ENCODE data around the gene KANSL1L.

DNA sequence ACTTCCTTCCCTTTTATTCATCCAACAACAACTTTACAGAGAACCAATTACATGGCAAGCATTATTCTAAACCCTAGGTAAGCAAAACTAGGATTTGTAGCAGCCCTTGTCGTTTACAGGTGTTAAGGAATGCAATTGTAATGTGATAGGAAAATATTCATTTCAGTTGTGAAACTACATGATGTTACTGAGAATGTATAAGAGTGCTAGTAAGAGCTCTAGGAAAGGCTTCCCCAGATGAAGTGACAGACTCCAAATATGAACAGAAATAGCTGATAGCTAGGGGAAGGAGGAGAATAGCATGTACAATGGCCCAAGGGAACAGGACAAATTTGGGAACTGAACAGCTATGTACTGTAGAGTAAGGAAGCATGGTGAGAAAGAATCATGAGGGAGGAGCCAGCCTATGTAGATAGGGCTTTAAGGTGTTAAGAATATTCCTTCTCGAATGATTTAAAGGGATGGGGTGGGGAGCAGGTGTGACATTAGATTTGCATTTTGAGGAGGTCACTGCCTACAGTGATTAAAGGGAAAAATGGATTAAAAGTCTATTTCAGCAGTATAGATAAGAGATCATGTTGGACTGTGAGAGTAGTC, 137.0 kb downstream of the KANSL1L start:
- TF ChIP-seq, protein P1, sequence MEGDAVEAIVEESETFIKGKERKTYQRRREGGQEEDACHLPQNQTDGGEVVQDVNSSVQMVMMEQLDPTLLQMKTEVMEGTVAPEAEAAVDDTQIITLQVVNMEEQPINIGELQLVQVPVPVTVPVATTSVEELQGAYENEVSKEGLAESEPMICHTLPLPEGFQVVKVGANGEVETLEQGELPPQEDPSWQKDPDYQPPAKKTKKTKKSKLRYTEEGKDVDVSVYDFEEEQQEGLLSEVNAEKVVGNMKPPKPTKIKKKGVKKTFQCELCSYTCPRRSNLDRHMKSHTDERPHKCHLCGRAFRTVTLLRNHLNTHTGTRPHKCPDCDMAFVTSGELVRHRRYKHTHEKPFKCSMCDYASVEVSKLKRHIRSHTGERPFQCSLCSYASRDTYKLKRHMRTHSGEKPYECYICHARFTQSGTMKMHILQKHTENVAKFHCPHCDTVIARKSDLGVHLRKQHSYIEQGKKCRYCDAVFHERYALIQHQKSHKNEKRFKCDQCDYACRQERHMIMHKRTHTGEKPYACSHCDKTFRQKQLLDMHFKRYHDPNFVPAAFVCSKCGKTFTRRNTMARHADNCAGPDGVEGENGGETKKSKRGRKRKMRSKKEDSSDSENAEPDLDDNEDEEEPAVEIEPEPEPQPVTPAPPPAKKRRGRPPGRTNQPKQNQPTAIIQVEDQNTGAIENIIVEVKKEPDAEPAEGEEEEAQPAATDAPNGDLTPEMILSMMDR (IDR thresholded peaks at IDR 0.05), result no peak
- no peak for TF ChIP-seq POLR2A (IDR thresholded peaks at IDR 0.05)
